Stomach (tissue), 9 donors: ENCODE data around the gene PRPS1L1. TPM values are rescaled to one million over a fixed set of nuclear protein-coding genes. Genes with fewer than 3 reads are reported as not detected.

Source experiments
- DNase-seq, 2 donors: peaks; one replicate each; pipeline versions ENCODE4 v3.0.0 to v3.0.0-alpha.2; 2013 to 2019
- H3K27ac ChIP-seq, 5 donors: fragments of 200-600 bp in 4 of 5; sonication (generic) in 4 of 5; one replicate each; pipeline ENCODE4 v1.5.1; 2013 to 2019; ENCODE audit warnings: mild to moderate bottlenecking in 1 of 5, moderate library complexity in 1 of 5
- H3K27me3 ChIP-seq, 3 donors: fragments of 200-600 bp; sonication (generic); one replicate each; pipeline ENCODE4 v1.5.1; 2017 to 2019; ENCODE audit warnings: mixed run types in 1 of 3
- H3K36me3 ChIP-seq, 4 donors: fragments of 200-600 bp; sonication (generic); 1 replicate in 3 of 4; 2 replicates in 1 of 4; pipeline ENCODE4 v1.5.1; 2016 to 2019
- H3K4me1 ChIP-seq, 4 donors: fragments of 200-600 bp; sonication (generic); one replicate each; pipeline ENCODE4 v1.5.1; 2016 to 2019
- H3K4me3 ChIP-seq, 4 donors: fragments of 200-600 bp; sonication (generic) in 3 of 4; one replicate each; pipeline ENCODE4 v1.5.1; 2016 to 2019; ENCODE audit warnings: mild to moderate bottlenecking in 1 of 4
- H3K9me3 ChIP-seq, 4 donors: fragments of 200-600 bp; sonication (generic); one replicate each; pipeline ENCODE4 v1.5.1; 2016 to 2019
- CTCF ChIP-seq, 7 experiments: fragments of 450-650 bp in 4 of 7; fragments of 200-600 bp in 3 of 7; sonication (generic) in 3 of 7; IDR thresholded peaks; one replicate each; pipeline ENCODE4 v1.5.1; 2016 to 2019; ENCODE audit warnings: antibody characterized with exemption in 7 of 7, control low read depth in 2 of 7, mild to moderate bottlenecking in 1 of 7
- EP300 ChIP-seq: sonication (generic); formaldehyde crosslinking; IDR thresholded peaks from one replicate; pipeline ENCODE4 v1.6.1; 2017; ENCODE audit warnings: antibody characterized with exemption
- POLR2A ChIP-seq, 4 donors: fragments of 450-650 bp; IDR thresholded peaks; one replicate each; pipeline ENCODE4 v1.6.1; 2016; ENCODE audit warnings: antibody characterized with exemption in 4 of 4, control low read depth in 2 of 4, mild to moderate bottlenecking in 1 of 4, moderate library complexity in 1 of 4
- POLR2AphosphoS5 ChIP-seq, 3 donors: sonication (generic); formaldehyde crosslinking; IDR thresholded peaks; one replicate each; pipeline ENCODE4 v1.6.1; 2016; ENCODE audit warnings: antibody characterized with exemption in 3 of 3
- WGBS, 5 donors: extraction: QIAGEN DNeasy Blood & Tissue Kit in 3 of 5; methylation state at CpG; one replicate each; pipeline versions ENCODE4 v1.1.5 to v1.1.7; 2013 to 2018; 5-methylcytosine and 5-hydroxymethylcytosine counted together
- intact Hi-C: fragments of 100-400 bp; cut with DNase I; formaldehyde crosslinking; loops from one replicate; pipeline ENCODE4 v1.15.1; 2023; ENCODE audit warnings: low total_unique reads
- polyA plus RNA-seq, 3 donors: library from polyadenylated mRNA; stranded (reverse); fragments of 200-250 nt; gene quantifications; one replicate each; pipeline ENCODE4 v1.2.3, GENCODE V29; 2013
- total RNA-seq, 5 donors: library from RNA; depleted of rRNA; stranded (reverse); fragments of >200 nt; gene quantifications; one replicate each; pipeline versions ENCODE4 v1.1.0 to v1.2.3, GENCODE V29; 2014 to 2016
- donor health status: healthy with polysubstance abuse.
- donor health status: Bipolar disorder and iron deficiency.
- donor health status: healthy.

PRPS1L1 gene
- total and polyA plus RNA-seq, 8 donors, result not detected

- TF ChIP-seq POLR2AphosphoS5 (IDR thresholded peaks at IDR 0.05) (no peak), EP300 (no peak), POLR2A (IDR thresholded peaks at IDR 0.05) (no peak), CTCF (IDR thresholded peaks at IDR 0.05) (no peak)
- WGBS, 5 donors, result 50 to 68% (median 56%) methylated on average over 1 of the region's 1 CpG
- intact Hi-C loops, result no loop called here
- Histone ChIP-seq H3K4me1 (no peaks in the 10 kb centered on the region), H3K4me3 (no peak overlapping the region), H3K27ac (no peak overlapping the region), H3K27me3 (no peaks in the 10 kb centered on the region), H3K36me3 (no peaks in the 10 kb centered on the region), H3K9me3 (no peaks in the 10 kb centered on the region)
- DNase-seq, result no peak
Measured at GRCh38 chr7:17986851-17987250, 40.8 kb downstream of the PRPS1L1 start.

GRCh38 chr7:17985473-17986239 lies 42.0 kb downstream of the PRPS1L1 start:
- Histone ChIP-seq H3K4me3 (no peak overlapping the region), H3K27me3 (no peaks in the 10 kb centered on the region), H3K36me3 (no peaks in the 10 kb centered on the region), H3K27ac (no peak overlapping the region), H3K9me3 (no peaks in the 10 kb centered on the region), H3K4me1 (no peaks in the 10 kb centered on the region)
- 78 to 87% (median 86%) methylated on average over 6 of the region's 6 CpGs for WGBS, 5 donors
- no peak for DNase-seq
- TF ChIP-seq POLR2A (IDR thresholded peaks at IDR 0.05) (no peak), POLR2AphosphoS5 (IDR thresholded peaks at IDR 0.05) (no peak), CTCF (IDR thresholded peaks at IDR 0.05) (no peak), EP300 (no peak)
- intact Hi-C loops, result no loop called here

- Histone ChIP-seq H3K36me3 (no peaks in the 10 kb centered on the region), H3K27ac (no peak overlapping the region), H3K9me3 (no peaks in the 10 kb centered on the region), H3K4me1 (no peaks in the 10 kb centered on the region), H3K27me3 (no peaks in the 10 kb centered on the region), H3K4me3 (no peak overlapping the region)
- TF ChIP-seq POLR2AphosphoS5 (IDR thresholded peaks at IDR 0.05) (no peak), EP300 (no peak), CTCF (IDR thresholded peaks at IDR 0.05) (no peak), POLR2A (IDR thresholded peaks at IDR 0.05) (no peak)
- intact Hi-C loops, result no loop called here
- DNase-seq, result no peak
- WGBS, 5 donors, result 83 to 94% (median 92%) methylated on average over 1 of the region's 1 CpG
Measured at GRCh38 chr7:17984288-17984687, 43.4 kb downstream of the PRPS1L1 start.

- TF ChIP-seq POLR2A (IDR thresholded peaks at IDR 0.05) (no peak), POLR2AphosphoS5 (IDR thresholded peaks at IDR 0.05) (no peak), CTCF (IDR thresholded peaks at IDR 0.05) (no peak), EP300 (no peak)
- intact Hi-C loops, result no loop called here
- H3K27me3 ChIP-seq, result no peaks in the 10 kb centered on the region
- H3K27ac ChIP-seq, result no peak overlapping the region
- no peak for DNase-seq
- no peaks in the 10 kb centered on the region for H3K4me1 ChIP-seq
- no peaks in the 10 kb centered on the region for H3K9me3 ChIP-seq
- WGBS, 5 donors, result 61 to 85% (median 84%) methylated on average over 3 of the region's 3 CpGs
- H3K36me3 ChIP-seq, result no peaks in the 10 kb centered on the region
- H3K4me3 ChIP-seq, result no peak overlapping the region
Measured at GRCh38 chr7:17983221-17984062, 44.2 kb downstream of the PRPS1L1 start.
